Measurements from ENCODE around the gene TXNRD2. TPM values are rescaled to one million over a fixed set of nuclear protein-coding genes. Genes with fewer than 3 reads are reported as not detected.

The TXNRD2 gene
- total RNA-seq, 6 experiments from 2014 or later, result 35.9 to 47.8 (median 44.3) TPM

- Histone ChIP-seq H3K9me3 (no peaks in the 10 kb centered on the region), H3K4me1 (peaks cover 0 to 51% (median 21%) of the 10 kb centered on the region in 4 donors), H3K27ac (peak overlapping the region in 2 of 3 donors; percentile 94 to 96), H3K36me3 (peaks cover 0 to 24% (median 4%) of the 10 kb centered on the region in 4 donors), H3K27me3 (no peaks in the 10 kb centered on the region), H3K4me3 (no peak overlapping the region)
- WGBS (ENCODE audit: insufficient coverage, low coverage, low lambda C conversion rate, missing lambda C conversion rate), result 0% methylated on average over 3 of the region's 11 CpGs
- intact Hi-C loops (cut with DNase I), result loop anchor here in 1 of 2 donors (10.0 kb wide), 1 partner anchor 125 kb away; no protein-coding TSS in a partner anchor
- no peak for TF ChIP-seq CTCF (IDR thresholded peaks at IDR 0.05)
- TF ChIP-seq POLR2A (IDR thresholded peaks at IDR 0.05), result no peak
- DNase-seq (no peak), ATAC-seq (no peak)
These were observed 27.7 kb upstream of the TXNRD2 start for GRCh38 chr22:19969141-19969928.

DNA sequence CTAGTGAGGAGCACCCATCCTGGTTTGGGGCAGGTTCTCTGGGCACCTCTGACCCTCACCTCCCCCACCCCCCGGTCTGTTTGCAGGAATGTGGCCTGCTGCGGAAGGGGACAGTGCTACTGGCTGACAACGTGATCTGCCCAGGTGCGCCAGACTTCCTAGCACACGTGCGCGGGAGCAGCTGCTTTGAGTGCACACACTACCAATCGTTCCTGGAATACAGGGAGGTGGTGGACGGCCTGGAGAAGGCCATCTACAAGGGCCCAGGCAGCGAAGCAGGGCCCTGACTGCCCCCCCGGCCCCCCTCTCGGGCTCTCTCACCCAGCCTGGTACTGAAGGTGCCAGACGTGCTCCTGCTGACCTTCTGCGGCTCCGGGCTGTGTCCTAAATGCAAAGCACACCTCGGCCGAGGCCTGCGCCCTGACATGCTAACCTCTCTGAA lies 26.9 kb upstream of the TXNRD2 start:
- no peak for TF ChIP-seq CTCF (IDR thresholded peaks at IDR 0.05)
- TF ChIP-seq POLR2A (IDR thresholded peaks at IDR 0.05), result peak; percentile 43
- intact Hi-C loops (cut with DNase I), result loop anchor here in 1 of 2 donors (10.0 kb wide), 1 partner anchor 126 kb away; no protein-coding TSS in a partner anchor
- DNase-seq (peak; percentile 65 to 79 (median 79)), ATAC-seq (peak; percentile 2 to 51 (median 13))
- no peaks in the 10 kb centered on the region for H3K9me3 ChIP-seq
- no peak overlapping the region for H3K4me3 ChIP-seq
- H3K36me3 ChIP-seq, result peaks cover 0 to 26% (median 4%) of the 10 kb centered on the region in 4 donors
- H3K27me3 ChIP-seq, result no peaks in the 10 kb centered on the region
- peaks cover 0 to 57% (median 24%) of the 10 kb centered on the region in 4 donors for H3K4me1 ChIP-seq
- H3K27ac ChIP-seq, result peak overlapping the region in 2 of 3 donors; percentile 94 to 96
- WGBS (ENCODE audit: insufficient coverage, low coverage, low lambda C conversion rate, missing lambda C conversion rate), result 21% methylated on average over 10 of the region's 18 CpGs

DNA sequence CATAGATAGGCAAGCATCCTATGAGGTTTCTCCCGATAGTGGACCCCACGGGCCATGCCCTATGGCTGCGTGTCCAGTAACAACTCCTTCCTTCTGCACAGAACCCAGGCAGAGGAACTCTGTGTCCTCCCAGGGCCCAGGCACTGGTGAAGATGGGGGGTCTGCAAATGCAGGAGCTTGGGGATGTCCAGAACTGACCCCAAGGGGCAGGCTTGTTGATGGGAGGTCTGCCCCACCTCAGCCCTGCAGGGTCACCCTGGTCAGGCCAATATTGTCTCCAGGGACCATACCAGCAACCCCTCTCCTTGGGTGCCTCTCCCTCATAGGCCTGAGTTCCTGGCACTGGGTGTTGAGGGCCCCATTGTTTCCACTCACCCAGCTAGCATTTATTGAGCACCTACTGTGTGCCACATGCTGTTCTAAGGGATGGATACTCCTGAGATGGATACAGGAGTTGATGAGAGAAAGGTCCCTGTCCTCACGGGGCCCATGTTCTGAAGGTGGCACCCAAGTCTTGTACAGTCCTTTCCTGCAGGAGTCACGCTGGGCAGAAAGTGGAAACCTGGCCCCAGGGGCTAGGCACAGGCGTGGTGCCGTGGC lies 26.3 kb upstream of the TXNRD2 start:
- Histone ChIP-seq H3K4me1 (peaks cover 0 to 60% (median 26%) of the 10 kb centered on the region in 4 donors), H3K36me3 (peaks cover 0 to 22% (median 4%) of the 10 kb centered on the region in 4 donors)
- TF ChIP-seq POLR2A (IDR thresholded peaks at IDR 0.05), result no peak
- TF ChIP-seq CTCF (IDR thresholded peaks at IDR 0.05), result no peak

GRCh38 chr22:19966908-19967750 lies 25.5 kb upstream of the TXNRD2 start:
- ATAC-seq (no peak), DNase-seq (no peak)
- WGBS (ENCODE audit: insufficient coverage, low coverage, low lambda C conversion rate, missing lambda C conversion rate), result 54% methylated on average over 12 of the region's 20 CpGs
- Histone ChIP-seq H3K27ac (no peak overlapping the region), H3K27me3 (no peaks in the 10 kb centered on the region), H3K9me3 (no peaks in the 10 kb centered on the region), H3K4me3 (no peak overlapping the region), H3K36me3 (peaks cover 0 to 22% (median 4%) of the 10 kb centered on the region in 4 donors), H3K4me1 (peaks cover 0 to 56% (median 25%) of the 10 kb centered on the region in 4 donors)
- TF ChIP-seq POLR2A (IDR thresholded peaks at IDR 0.05), result no peak
- TF ChIP-seq CTCF (IDR thresholded peaks at IDR 0.05), result no peak
- intact Hi-C loops (cut with DNase I), result loop anchor here in 1 of 2 donors (10.0 kb wide), 1 partner anchor 128 kb away; no protein-coding TSS in a partner anchor

More for the DNA sequence above, 26.3 kb upstream of the TXNRD2 start:
- Histone ChIP-seq H3K27me3 (no peaks in the 10 kb centered on the region), H3K27ac (peak overlapping the region in 1 of 3 donors; percentile 94), H3K4me3 (no peak overlapping the region), H3K9me3 (no peaks in the 10 kb centered on the region)
- ATAC-seq, result no peak
- intact Hi-C loops (cut with DNase I), result loop anchor here in 1 of 2 donors (10.0 kb wide), 1 partner anchor 127 kb away; no protein-coding TSS in a partner anchor
- no peak for DNase-seq
- WGBS (ENCODE audit: insufficient coverage, low coverage, low lambda C conversion rate, missing lambda C conversion rate), result no CpG with 5 or more reads among the region's 7 CpGs

Data from right lobe of liver (tissue), 6 donors.